Motor neuron (in vitro differentiated cells): ENCODE data around the gene AUTS2. TPM values are rescaled to one million over a fixed set of nuclear protein-coding genes. Genes with fewer than 3 reads are reported as not detected.
A peak's percentile ranks its signal among the peaks of the same experiment; 100 is the strongest.

ENCODE experiments used
- ATAC-seq, 8 experiments: fragments of 200-7000 bp; cut with Tn5 transposase; replicated peaks in 6 of 8; 2 replicates each; pipeline ENCODE4 v1.8.0; 2021; ENCODE audit warnings: mild to moderate bottlenecking in 8 of 8, moderate library complexity in 8 of 8
- H3K27ac ChIP-seq, 2 donors: fragments of 250-450 bp; sonication (Bioruptor Pico); 2 replicates each; pipeline ENCODE4 v1.9.0; 2021; ENCODE audit warnings: antibody characterized with exemption in 2 of 2, mild to moderate bottlenecking in 2 of 2, moderate library complexity in 1 of 2
- H3K4me1 ChIP-seq, 2 donors: fragments of 250-450 bp; sonication (Bioruptor Pico); replicated peaks in 1 of 2; 2 replicates each; pipeline ENCODE4 v1.6.1; 2021; ENCODE audit warnings: antibody characterized with exemption in 2 of 2, mild to moderate bottlenecking in 2 of 2, moderate library complexity in 1 of 2
- H3K4me3 ChIP-seq, 5 donors: fragments of 250-450 bp; sonication (Bioruptor Pico); 2 replicates each; pipeline ENCODE4 v1.9.0; 2021; ENCODE audit warnings: antibody characterized with exemption in 5 of 5, mild to moderate bottlenecking in 5 of 5, moderate library complexity in 4 of 5
- WGBS, 10 experiments: fragments of 450-650 bp; shearing (Covaris generic); methylation state at CpG; one replicate each; pipeline ENCODE4 v1.0.0; 2022; 5-methylcytosine and 5-hydroxymethylcytosine counted together
- in situ Hi-C, 9 experiments: fragments of 400-800 bp; cut with MboI; loops; one replicate each; pipeline ENCODE4 v1.15.0; 2021; ENCODE audit warnings: low sequenced_read_pairs in 9 of 9, low pct_unique_long_range_greater_than_20kb in 2 of 9; ENCODE audit not compliant: unreplicated experiment in 9 of 9
- total RNA-seq, 8 experiments: library from RNA; unstranded; fragments of 300-600 nt; gene quantifications; 2 replicates each; pipeline versions ENCODE4 v1.2.3 to v1.2.4, GENCODE V29; 2022

The AUTS2 gene
- total RNA-seq, 8 experiments from 2014 or later: 0.49 to 68.6 (median 32.2) TPM

DNA sequence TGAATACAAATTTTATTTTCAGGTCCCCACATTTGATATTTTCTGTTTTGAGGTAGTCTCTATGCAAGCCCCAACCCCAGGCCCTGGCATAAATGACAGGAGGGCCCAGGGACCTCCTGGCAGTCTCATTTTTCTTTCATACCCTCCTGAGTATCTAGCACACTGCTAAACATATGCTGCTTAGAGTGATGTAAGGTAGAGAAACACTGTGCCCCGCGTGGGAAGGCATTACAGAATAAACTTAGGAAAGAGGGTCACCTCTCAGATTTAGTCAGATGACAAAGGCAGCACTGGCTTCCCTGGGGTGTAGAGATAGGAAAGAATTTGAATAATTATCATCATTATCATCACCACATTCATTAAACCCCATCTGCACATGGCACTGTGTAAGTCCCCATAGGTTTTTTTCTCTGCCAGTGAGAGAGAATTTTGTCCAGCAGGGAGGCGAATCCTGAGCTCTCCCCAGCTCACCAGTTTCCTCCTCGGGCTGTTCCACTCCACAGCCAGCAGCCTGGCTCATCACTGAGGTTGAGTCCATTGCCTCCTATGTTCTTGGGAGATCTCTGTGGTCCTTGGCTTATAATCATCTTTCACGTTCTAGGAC, 1026.3 kb downstream of the AUTS2 start:
- H3K27ac ChIP-seq: peak overlapping the region in 1 of 2 donors; percentile 9
- H3K4me3 ChIP-seq: no peak overlapping the region
- in situ Hi-C loops: no loop called here
- ATAC-seq: peak in 5 of 8 experiments; percentile 51 to 91 (median 82)
- 17 to 89% (median 36%) methylated on average over 1 to 5 of the region's 5 CpGs; no CpG with 5 or more reads in 5 of the 10 experiments for WGBS, 10 experiments
- H3K4me1 ChIP-seq: peaks cover 37 to 49% of the 10 kb centered on the region in 2 donors

GRCh38 chr7:70627461-70627860, 1029.2 kb downstream of the AUTS2 start:
- Histone ChIP-seq H3K4me3 (no peak overlapping the region), H3K27ac (no peak overlapping the region), H3K4me1 (peaks cover 47 to 54% of the 10 kb centered on the region in 2 donors)
- ATAC-seq: no peak
- in situ Hi-C loops: no loop called here
- WGBS, 10 experiments: 0 to 100% (median 80%) methylated on average over 1 to 6 of the region's 6 CpGs; no CpG with 5 or more reads in 1 of the 10 experiments

GRCh38 chr7:70630440-70630817, 1032.2 kb downstream of the AUTS2 start:
- WGBS, 10 experiments: 3 to 80% (median 19%) methylated on average over 2 to 7 of the region's 7 CpGs; no CpG with 5 or more reads in 3 of the 10 experiments
- Histone ChIP-seq H3K4me1 (peaks cover 45% of the 10 kb centered on the region in 2 donors), H3K27ac (peak overlapping the region; percentile 85 to 87), H3K4me3 (peak overlapping the region in 3 of 5 donors; percentile 0 to 16 (median 15))
- ATAC-seq: peak in 6 of 8 experiments; percentile 47 to 54 (median 50)
- in situ Hi-C loops: no loop called here

GRCh38 chr7:70630818-70631457, 1032.7 kb downstream of the AUTS2 start:
- peak in 6 of 8 experiments; percentile 62 to 90 (median 86) for ATAC-seq
- WGBS, 10 experiments: 0 to 64% (median 6%) methylated on average over 2 to 19 of the region's 28 CpGs; no CpG with 5 or more reads in 1 of the 10 experiments
- in situ Hi-C loops: no loop called here
- H3K27ac ChIP-seq: peak overlapping the region; percentile 85 to 87
- peaks cover 45% of the 10 kb centered on the region in 2 donors for H3K4me1 ChIP-seq
- H3K4me3 ChIP-seq: peak overlapping the region in 4 of 5 donors; percentile 1 to 16 (median 9)

DNA sequence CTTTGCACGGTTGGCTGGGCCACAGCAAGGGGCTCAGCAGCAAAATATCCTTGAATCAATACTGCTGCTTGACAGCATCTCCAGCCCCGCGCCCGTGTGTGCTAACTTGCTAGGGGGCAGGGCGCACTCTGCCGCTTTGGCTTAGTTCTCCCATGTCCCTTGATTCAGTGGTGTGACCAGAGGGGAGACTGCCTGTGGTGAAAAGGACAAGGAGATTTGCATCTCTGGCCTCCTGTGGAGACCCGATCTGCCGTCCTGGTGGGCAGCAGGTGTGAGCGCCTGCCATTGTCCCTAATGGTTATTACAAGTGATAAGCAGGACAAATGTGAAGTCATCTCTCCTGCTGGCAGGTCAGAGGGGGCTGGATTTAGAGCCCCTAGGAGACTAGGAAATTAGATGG, 1033.4 kb downstream of the AUTS2 start:
- WGBS, 10 experiments: 8 to 45% (median 36%) methylated on average over 2 to 6 of the region's 9 CpGs; no CpG with 5 or more reads in 6 of the 10 experiments

GRCh38 chr7:70632400-70632799, 1034.1 kb downstream of the AUTS2 start:
- Histone ChIP-seq H3K4me3 (no peak overlapping the region), H3K27ac (peak overlapping the region; percentile 85 to 87), H3K4me1 (peaks cover 50% of the 10 kb centered on the region in 2 donors)
- WGBS, 10 experiments: 46 to 96% (median 60%) methylated on average over 1 to 4 of the region's 5 CpGs; no CpG with 5 or more reads in 3 of the 10 experiments
- ATAC-seq: no peak
- in situ Hi-C loops: no loop called here

More for the DNA sequence above, 1033.4 kb downstream of the AUTS2 start:
- in situ Hi-C loops: no loop called here
- ATAC-seq: peak in 4 of 8 experiments; percentile 5 to 20 (median 11)
- Histone ChIP-seq H3K27ac (peak overlapping the region; percentile 85 to 87), H3K4me1 (peaks cover 45% of the 10 kb centered on the region in 2 donors), H3K4me3 (peak overlapping the region in 3 of 5 donors; percentile 3 to 16 (median 15))

GRCh38 chr7:70634071-70634470, 1035.8 kb downstream of the AUTS2 start:
- H3K27ac ChIP-seq: no peak overlapping the region
- in situ Hi-C loops: no loop called here
- WGBS, 10 experiments: 82 to 100% (median 100%) methylated on average over 1 to 5 of the region's 8 CpGs; no CpG with 5 or more reads in 1 of the 10 experiments

DNA sequence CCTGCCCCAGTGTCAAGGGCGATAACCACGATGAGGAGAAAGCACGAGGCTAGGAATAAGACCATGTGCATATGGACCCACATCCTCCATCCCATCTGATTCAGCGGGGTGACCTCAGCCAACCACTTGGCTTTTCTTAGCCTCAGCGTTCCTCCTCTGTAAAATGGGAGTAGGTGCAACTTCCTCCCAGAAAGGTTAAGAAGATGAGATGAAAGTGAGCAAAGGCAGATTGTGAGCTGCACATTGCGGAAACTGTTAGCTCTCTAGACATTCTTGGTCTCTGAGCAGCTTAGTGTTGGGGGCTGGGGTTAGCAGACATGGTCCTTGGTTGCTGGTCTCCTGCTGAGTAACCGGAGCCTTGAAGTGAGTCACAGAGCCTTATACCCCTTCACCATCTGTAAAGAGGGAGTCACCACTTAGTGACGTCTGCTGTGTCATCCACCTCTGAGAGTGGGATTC, 1036.4 kb downstream of the AUTS2 start:
- H3K27ac ChIP-seq: no peak overlapping the region
- H3K4me1 ChIP-seq: peaks cover 56 to 60% of the 10 kb centered on the region in 2 donors
- H3K4me3 ChIP-seq: no peak overlapping the region
- in situ Hi-C loops: no loop called here
- WGBS, 10 experiments: 20 to 100% (median 100%) methylated on average over 1 to 4 of the region's 8 CpGs; no CpG with 5 or more reads in 2 of the 10 experiments
- ATAC-seq: no peak

More at GRCh38 chr7:70634071-70634470, 1035.8 kb downstream of the AUTS2 start:
- Histone ChIP-seq H3K4me3 (no peak overlapping the region), H3K4me1 (peaks cover 56 to 60% of the 10 kb centered on the region in 2 donors)
- no peak for ATAC-seq

GRCh38 chr7:70635633-70636032, 1037.4 kb downstream of the AUTS2 start:
- in situ Hi-C loops: no loop called here
- no peak for ATAC-seq
- Histone ChIP-seq H3K27ac (no peak overlapping the region), H3K4me1 (peaks cover 56 to 58% of the 10 kb centered on the region in 2 donors), H3K4me3 (no peak overlapping the region)
- WGBS, 10 experiments: 0 to 80% methylated on average over 1 of the region's 1 CpG; no CpG with 5 or more reads in 8 of the 10 experiments

- no peak overlapping the region for H3K27ac ChIP-seq
- ATAC-seq: no peak
- H3K4me1 ChIP-seq: peaks cover 53 to 58% of the 10 kb centered on the region in 2 donors
- WGBS, 10 experiments: 72 to 100% (median 100%) methylated on average over 1 to 5 of the region's 6 CpGs; no CpG with 5 or more reads in 1 of the 10 experiments
- in situ Hi-C loops: no loop called here
- no peak overlapping the region for H3K4me3 ChIP-seq
Measured at GRCh38 chr7:70636169-70636568, 1037.9 kb downstream of the AUTS2 start.

DNA sequence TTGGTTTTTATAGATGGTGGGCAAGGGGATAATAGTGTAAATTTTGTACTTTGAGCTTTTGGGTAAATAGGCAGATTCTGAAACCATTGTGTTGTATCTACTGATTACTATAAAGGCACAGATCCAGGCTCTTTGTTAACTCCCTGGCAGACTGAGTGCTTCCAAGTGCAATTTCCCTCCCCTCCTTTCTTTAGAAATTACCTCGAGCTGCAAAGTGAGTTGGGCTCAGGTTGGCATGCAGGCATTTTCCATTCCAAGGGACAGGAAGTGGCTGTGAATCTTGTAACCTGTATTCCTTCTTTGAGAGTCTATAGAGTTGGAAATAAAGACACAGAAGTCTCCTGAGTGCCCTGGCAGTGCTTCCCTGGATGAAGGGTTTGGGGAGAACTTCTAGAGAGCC, 1039.5 kb downstream of the AUTS2 start:
- in situ Hi-C loops: no loop called here
- no peak overlapping the region for H3K4me3 ChIP-seq
- peaks cover 38 to 42% of the 10 kb centered on the region in 2 donors for H3K4me1 ChIP-seq
- 0% methylated on average over 1 of the region's 1 CpG; no CpG with 5 or more reads in 7 of the 10 experiments for WGBS, 10 experiments
- ATAC-seq: no peak
- peak overlapping the region in 1 of 2 donors; percentile 8 for H3K27ac ChIP-seq

DNA sequence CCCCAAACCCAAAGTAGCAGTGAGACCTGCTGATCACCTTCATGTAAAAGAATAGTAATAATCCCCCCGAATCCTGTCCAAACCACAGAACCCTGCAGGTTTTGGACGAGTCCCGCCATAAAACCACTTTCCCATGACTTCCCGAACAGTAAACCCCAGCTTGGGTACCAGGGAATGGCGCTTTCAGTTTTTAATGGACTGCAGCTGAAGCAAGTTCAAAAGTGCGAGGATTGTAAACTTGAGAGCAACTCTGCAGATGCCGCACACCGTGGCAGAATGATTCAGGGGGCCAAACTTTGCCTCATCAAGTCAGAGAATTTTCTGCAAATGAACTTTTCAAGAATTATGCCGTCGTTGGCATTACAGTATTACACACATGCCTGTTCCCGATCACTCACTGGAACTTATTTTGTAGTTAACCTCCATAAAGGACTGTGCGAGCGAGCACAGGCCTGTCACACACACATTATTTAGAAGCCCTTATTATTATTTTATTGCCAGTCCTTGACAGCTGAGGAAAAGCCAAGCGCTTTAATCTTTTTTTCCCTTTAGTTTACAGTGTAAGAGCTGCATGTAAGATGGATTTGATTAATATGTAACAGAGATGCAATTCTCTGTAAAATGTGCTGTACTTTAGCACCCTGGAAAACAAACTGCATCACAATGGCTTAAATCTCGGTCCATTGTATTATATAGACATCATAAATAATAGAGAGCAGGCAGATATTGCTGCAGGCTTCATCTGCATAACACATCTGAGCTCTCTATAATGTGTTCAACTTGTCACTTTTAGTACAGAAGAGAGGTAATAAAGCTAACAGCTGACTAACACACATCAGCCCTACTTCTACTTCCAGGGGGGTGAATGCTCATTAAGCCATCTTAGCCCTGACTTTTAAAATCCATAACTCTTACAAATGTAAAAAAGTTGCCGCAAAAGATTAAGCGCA, 1040.2 kb downstream of the AUTS2 start:
- WGBS, 10 experiments: 6 to 71% (median 39%) methylated on average over 2 to 17 of the region's 17 CpGs
- no peak overlapping the region for H3K4me3 ChIP-seq
- in situ Hi-C loops: no loop called here
- H3K27ac ChIP-seq: peak overlapping the region in 1 of 2 donors; percentile 8
- peak in 5 of 8 experiments; percentile 87 to 92 (median 89) for ATAC-seq
- H3K4me1 ChIP-seq: peaks cover 35 to 37% of the 10 kb centered on the region in 2 donors
